ENCODE measurements around the gene EDN3.

- no peak for TF ChIP-seq POLR2AphosphoS5 (IDR thresholded peaks at IDR 0.05; ENCODE audit: low read depth, low read length)
- no peak for TF ChIP-seq REST (IDR thresholded peaks at IDR 0.05; ENCODE audit: insufficient read depth in 1 of 2, low read depth in 2 of 2, low read length in 2 of 2)
- TF ChIP-seq TAF1 (IDR thresholded peaks at IDR 0.05; ENCODE audit: borderline replicate concordance, insufficient read depth, low read length): no peak
Measured at GRCh38 chr20:59335377-59335776, 35.0 kb downstream of the EDN3 start.
